Middle frontal gyrus (tissue), 1 donor: ENCODE measurements around the gene GPR180.
"Not testable (repeated sequence)": the region's sequence is repeated elsewhere in the genome, so short reads cannot be mapped to it uniquely, and the experiment has no call there.

Source experiments
- DNase-seq: peaks from one replicate; pipeline ENCODE4 v3.0.0-alpha.2; 2015; ENCODE audit warnings: low spot score; ENCODE audit errors: extremely low spot score

The GPR180 gene

GRCh38 chr13:94596575-94596971 is 5.1 kb upstream of the GPR180 start:
- DNase-seq = no peak

GRCh38 chr13:94598281-94598680 is 3.4 kb upstream of the GPR180 start:
- DNase-seq = no peak

- DNase-seq = no peak
Measured at GRCh38 chr13:94599877-94600276, 1.8 kb upstream of the GPR180 start.

- no peak for DNase-seq
Measured at GRCh38 chr13:94602467-94602866, 810 bp downstream of the GPR180 start.

- DNase-seq = no peak
Measured at GRCh38 chr13:94607056-94607455, 5.4 kb downstream of the GPR180 start.

- DNase-seq = no peak
Measured at GRCh38 chr13:94607939-94608338, 6.3 kb downstream of the GPR180 start.

GRCh38 chr13:94608586-94608985 is 6.9 kb downstream of the GPR180 start:
- DNase-seq = no peak

GRCh38 chr13:94609196-94609595 is 7.5 kb downstream of the GPR180 start:
- DNase-seq = no peak

- no peak for DNase-seq
Measured at GRCh38 chr13:94610475-94610874, 8.8 kb downstream of the GPR180 start.

GRCh38 chr13:94612050-94612449 is 10.4 kb downstream of the GPR180 start:
- DNase-seq = no peak

- no peak for DNase-seq
Measured at GRCh38 chr13:94613051-94613450, 11.4 kb downstream of the GPR180 start.

- DNase-seq = no peak
Measured at GRCh38 chr13:94617389-94618000, 15.8 kb downstream of the GPR180 start.

- DNase-seq = no peak
Measured at GRCh38 chr13:94620286-94620896, 18.7 kb downstream of the GPR180 start.

GRCh38 chr13:94622344-94622743 is 20.7 kb downstream of the GPR180 start:
- DNase-seq = no peak

- DNase-seq = no peak
Measured at GRCh38 chr13:94623316-94623715, 21.7 kb downstream of the GPR180 start.

GRCh38 chr13:94630858-94631257 is 29.2 kb downstream of the GPR180 start:
- DNase-seq = no peak

- DNase-seq = no peak
Measured at GRCh38 chr13:94632226-94632980, 30.7 kb downstream of the GPR180 start.

GRCh38 chr13:94636096-94636495 is 34.4 kb downstream of the GPR180 start:
- not testable (repeated sequence) for DNase-seq

GRCh38 chr13:94636942-94637578 is 35.4 kb downstream of the GPR180 start:
- DNase-seq = no peak

- DNase-seq = not testable (repeated sequence)
Measured at GRCh38 chr13:94637677-94638076, 36.0 kb downstream of the GPR180 start.

- DNase-seq = no peak
Measured at GRCh38 chr13:94640721-94641120, 39.1 kb downstream of the GPR180 start.

GRCh38 chr13:94641409-94641941 is 39.8 kb downstream of the GPR180 start:
- DNase-seq = no peak
